ENCODE data around the gene ANKRD18B. TPM values are rescaled to one million over a fixed set of nuclear protein-coding genes. Genes with fewer than 3 reads are reported as not detected.
"Not testable (repeated sequence)": the region's sequence is repeated elsewhere in the genome, so short reads cannot be mapped to it uniquely, and the experiment has no call there.

Gene ANKRD18B
- 0.06 TPM for polyA plus RNA-seq (ENCODE audit: insufficient read length)

- DNase-seq (ENCODE audit: low read depth): not testable (repeated sequence)
These were observed at the start of gene ANKRD18B for GRCh38 chr9:33523397-33524305. ANKRD18B (plus strand) TSS chr9:33524251; CDS start chr9:33524490, 239 bp downstream.

GRCh38 chr9:33475357-33475756, 48.7 kb upstream of the ANKRD18B start:
- no peak for DNase-seq (ENCODE audit: low read depth)

GRCh38 chr9:33476503-33476902, 47.5 kb upstream of the ANKRD18B start:
- no peak for DNase-seq (ENCODE audit: low read depth)

- no peak for DNase-seq (ENCODE audit: low read depth)
These were observed 43.9 kb upstream of the ANKRD18B start for GRCh38 chr9:33480106-33480505.

- no peak for DNase-seq (ENCODE audit: low read depth)
These were observed 43.1 kb upstream of the ANKRD18B start for GRCh38 chr9:33480976-33481375.

- not testable (repeated sequence) for DNase-seq (ENCODE audit: low read depth)
These were observed 38.7 kb upstream of the ANKRD18B start for GRCh38 chr9:33485312-33485711.

- no peak for DNase-seq (ENCODE audit: low read depth)
These were observed 35.0 kb upstream of the ANKRD18B start for GRCh38 chr9:33489066-33489465.

- DNase-seq (ENCODE audit: low read depth): not testable (repeated sequence)
These were observed 30.2 kb upstream of the ANKRD18B start for GRCh38 chr9:33493819-33494218.

- no peak for DNase-seq (ENCODE audit: low read depth)
These were observed 25.7 kb upstream of the ANKRD18B start for GRCh38 chr9:33498387-33498786.

GRCh38 chr9:33506626-33507370, 17.3 kb upstream of the ANKRD18B start:
- no peak for DNase-seq (ENCODE audit: low read depth)

GRCh38 chr9:33510262-33511183, 13.5 kb upstream of the ANKRD18B start:
- DNase-seq (ENCODE audit: low read depth): peak; percentile 44

- not testable (repeated sequence) for DNase-seq (ENCODE audit: low read depth)
These were observed 12.9 kb upstream of the ANKRD18B start for GRCh38 chr9:33511184-33511517.

- not testable (repeated sequence) for DNase-seq (ENCODE audit: low read depth)
These were observed 11.5 kb upstream of the ANKRD18B start for GRCh38 chr9:33512535-33512934.

- not testable (repeated sequence) for DNase-seq (ENCODE audit: low read depth)
These were observed 8.6 kb upstream of the ANKRD18B start for GRCh38 chr9:33515342-33515995.

- DNase-seq (ENCODE audit: low read depth): not testable (repeated sequence)
These were observed 7.7 kb upstream of the ANKRD18B start for GRCh38 chr9:33516397-33516796.

GRCh38 chr9:33517373-33517772, 6.7 kb upstream of the ANKRD18B start:
- no peak for DNase-seq (ENCODE audit: low read depth)

- DNase-seq (ENCODE audit: low read depth): not testable (repeated sequence)
These were observed 6.0 kb upstream of the ANKRD18B start for GRCh38 chr9:33517934-33518577.

- not testable (repeated sequence) for DNase-seq (ENCODE audit: low read depth)
These were observed 2.2 kb upstream of the ANKRD18B start for GRCh38 chr9:33521861-33522260.

- DNase-seq (ENCODE audit: low read depth): no peak
These were observed 376 bp downstream of the ANKRD18B start for GRCh38 chr9:33524306-33524947.

- DNase-seq (ENCODE audit: low read depth): not testable (repeated sequence)
These were observed 4.0 kb downstream of the ANKRD18B start for GRCh38 chr9:33528069-33528468.

All from forelimb muscle (tissue), 1 donor.